ENCODE results near the gene GRIN2A.

DNA sequence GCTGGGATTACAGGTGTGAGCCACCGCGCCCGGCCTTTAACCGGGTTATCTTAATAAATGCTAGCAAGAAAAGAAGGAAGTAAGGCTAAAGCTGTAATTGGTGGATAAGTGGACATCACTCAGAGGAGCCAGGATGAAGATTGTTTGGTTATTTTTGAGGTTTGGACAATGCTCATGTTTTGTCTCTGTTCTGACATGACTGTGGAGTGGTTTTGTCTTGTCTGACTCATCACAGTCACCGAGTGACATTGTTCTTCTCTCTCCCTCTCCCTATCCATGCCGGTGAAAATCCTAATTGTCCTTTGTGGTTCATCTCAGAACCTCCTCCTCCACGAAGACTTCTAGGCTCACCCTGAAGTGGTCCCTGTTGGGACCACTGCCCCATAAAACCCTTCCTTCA lies 23.5 kb upstream of the GRIN2A start:
- TF ChIP-seq, protein P1, sequence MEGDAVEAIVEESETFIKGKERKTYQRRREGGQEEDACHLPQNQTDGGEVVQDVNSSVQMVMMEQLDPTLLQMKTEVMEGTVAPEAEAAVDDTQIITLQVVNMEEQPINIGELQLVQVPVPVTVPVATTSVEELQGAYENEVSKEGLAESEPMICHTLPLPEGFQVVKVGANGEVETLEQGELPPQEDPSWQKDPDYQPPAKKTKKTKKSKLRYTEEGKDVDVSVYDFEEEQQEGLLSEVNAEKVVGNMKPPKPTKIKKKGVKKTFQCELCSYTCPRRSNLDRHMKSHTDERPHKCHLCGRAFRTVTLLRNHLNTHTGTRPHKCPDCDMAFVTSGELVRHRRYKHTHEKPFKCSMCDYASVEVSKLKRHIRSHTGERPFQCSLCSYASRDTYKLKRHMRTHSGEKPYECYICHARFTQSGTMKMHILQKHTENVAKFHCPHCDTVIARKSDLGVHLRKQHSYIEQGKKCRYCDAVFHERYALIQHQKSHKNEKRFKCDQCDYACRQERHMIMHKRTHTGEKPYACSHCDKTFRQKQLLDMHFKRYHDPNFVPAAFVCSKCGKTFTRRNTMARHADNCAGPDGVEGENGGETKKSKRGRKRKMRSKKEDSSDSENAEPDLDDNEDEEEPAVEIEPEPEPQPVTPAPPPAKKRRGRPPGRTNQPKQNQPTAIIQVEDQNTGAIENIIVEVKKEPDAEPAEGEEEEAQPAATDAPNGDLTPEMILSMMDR (IDR thresholded peaks at IDR 0.05), result no peak
- no peak for TF ChIP-seq POLR2A (IDR thresholded peaks at IDR 0.05)
- no peak for TF ChIP-seq POLR2AphosphoS5 (IDR thresholded peaks at IDR 0.05)
